H1 (cell line): ENCODE measurements around the gene MED23. TPM values are rescaled to one million over a fixed set of nuclear protein-coding genes. Genes with fewer than 3 reads are reported as not detected.

Source experiments
- CTCF ChIA-PET: fragments of 300-600 bp; sonication (Branson Sonifier 250); formaldehyde crosslinking; loops from one replicate; lab custom pipeline; 2021; ENCODE audit not compliant: partially characterized antibody; lab: Charles Lee
- POLR2A ChIA-PET: fragments of 300-600 bp; sonication (Branson Sonifier 250); formaldehyde crosslinking; loops from one replicate; lab custom pipeline; 2021; ENCODE audit warnings: inconsistent platforms; ENCODE audit not compliant: partially characterized antibody; lab: Charles Lee
- DNase-seq, 2 experiments: peaks; one replicate each; pipeline versions ENCODE4 v3.0.0 to v3.0.0-alpha.2; 2010 to 2022; ENCODE audit warnings: low spot score in 2 of 2, low read depth in 1 of 2, mixed read lengths in 1 of 2
- FAIRE-seq: peaks from 2 replicates; lab custom pipeline; 2011; peaks lifted over from hg19 to GRCh38; lab: Jason Lieb, UNC
- H2AFZ ChIP-seq: 2 replicates; pipeline ENCODE4 v1.8.1; 2012; ENCODE audit warnings: low read length, inconsistent platforms
- H2AK5ac ChIP-seq: 2 replicates; pipeline ENCODE4 v1.6.1; 2013; ENCODE audit warnings: low read depth, low read length
- H2BK120ac ChIP-seq: replicated peaks from 2 replicates; pipeline ENCODE3; 2013; ENCODE audit warnings: low read depth, low read length, inconsistent platforms
- H2BK12ac ChIP-seq: 2 replicates; pipeline ENCODE4 v1.6.1; 2013; ENCODE audit warnings: low read depth, low read length
- H2BK15ac ChIP-seq: 2 replicates; pipeline ENCODE4 v1.6.1; 2013; ENCODE audit warnings: low read length
- H2BK20ac ChIP-seq: 2 replicates; pipeline ENCODE4 v1.6.1; 2013; ENCODE audit warnings: low read length
- H2BK5ac ChIP-seq: 2 replicates; pipeline ENCODE4 v1.6.1; 2013; ENCODE audit warnings: low read depth, low read length
- H3K14ac ChIP-seq: 2 replicates; pipeline ENCODE4 v1.6.1; 2013; ENCODE audit warnings: inconsistent platforms; ENCODE audit not compliant: insufficient read length
- H3K18ac ChIP-seq: 2 replicates; pipeline ENCODE4 v1.6.1; 2013; ENCODE audit warnings: low read length; ENCODE audit errors: extremely low read depth
- H3K23ac ChIP-seq: 2 replicates; pipeline ENCODE4 v1.6.1; 2013; ENCODE audit warnings: inconsistent platforms; ENCODE audit not compliant: insufficient read length
- H3K23me2 ChIP-seq: 2 replicates; pipeline ENCODE4 v1.6.1; 2013; ENCODE audit warnings: low read depth, low read length
- H3K27ac ChIP-seq: 2 replicates; pipeline ENCODE4 v1.6.1; 2011; ENCODE audit warnings: low read depth, low read length, inconsistent platforms
- H3K27me3 ChIP-seq, 4 experiments: replicated peaks in 1 of 4; 1 replicate in 1 of 4; 2 replicates in 3 of 4; pipeline versions ENCODE4 v1.6.1 to v1.8.1; 2011 to 2013; ENCODE audit warnings: low read length in 3 of 4, mild to moderate bottlenecking in 3 of 4, inconsistent platforms in 2 of 4, mixed read lengths in 2 of 4, moderate library complexity in 1 of 4; ENCODE audit not compliant: control insufficient read depth in 3 of 4, insufficient read depth in 3 of 4; ENCODE audit errors: extremely low read depth in 1 of 4
- H3K36me3 ChIP-seq, 4 experiments: 2 replicates each; pipeline versions ENCODE4 v1.6.1 to v1.8.1; 2011 to 2013; ENCODE audit warnings: mild to moderate bottlenecking in 4 of 4, low read length in 3 of 4, moderate library complexity in 2 of 4, control low read depth in 1 of 4, inconsistent platforms in 1 of 4; ENCODE audit not compliant: insufficient read depth in 4 of 4, control insufficient read depth in 2 of 4
- H3K4ac ChIP-seq: replicated peaks from 2 replicates; pipeline ENCODE3; 2013; ENCODE audit warnings: low read length, low read depth, mixed read lengths, inconsistent platforms; ENCODE audit not compliant: insufficient read length
- H3K4me1 ChIP-seq, 4 experiments: replicated peaks in 1 of 4; 1 replicate in 1 of 4; 2 replicates in 3 of 4; pipeline versions ENCODE4 v1.6.1 to v1.8.1; 2011 to 2013; ENCODE audit warnings: low read length in 3 of 4, inconsistent platforms in 2 of 4, mixed read lengths in 1 of 4; ENCODE audit not compliant: insufficient read depth in 4 of 4, control insufficient read depth in 3 of 4
- H3K4me2 ChIP-seq, 2 experiments: 2 replicates each; pipeline versions ENCODE4 v1.6.1 to v1.8.1; 2011 to 2013; ENCODE audit warnings: low read depth in 2 of 2, low read length in 2 of 2, control low read depth in 1 of 2, inconsistent platforms in 1 of 2, mild to moderate bottlenecking in 1 of 2; ENCODE audit not compliant: insufficient read depth in 1 of 2
- H3K4me3 ChIP-seq, 4 experiments: fragments of 200-600, 300-600 bp in 1 of 4; sonication (generic), shearing (Covaris generic), sonication (Bioruptor Twin) in 1 of 4; 2 replicates each; pipeline versions ENCODE4 v1.5.1 to v1.8.1; 2011 to 2016; ENCODE audit warnings: low read length in 4 of 4, low read depth in 3 of 4, control low read depth in 2 of 4, inconsistent platforms in 2 of 4, mild to moderate bottlenecking in 2 of 4, mixed read lengths in 1 of 4, moderate library complexity in 1 of 4; ENCODE audit not compliant: insufficient read depth in 2 of 4; ENCODE audit errors: extremely low read depth in 1 of 4
- H3K56ac ChIP-seq: replicated peaks from 2 replicates; pipeline ENCODE3; 2013; ENCODE audit warnings: low read depth, mild to moderate bottlenecking, mixed read lengths, low read length, inconsistent platforms; ENCODE audit not compliant: insufficient read length
- H3K79me1 ChIP-seq: 2 replicates; pipeline ENCODE4 v1.6.1; 2013; ENCODE audit warnings: low read depth, low read length, control low read depth
- H3K79me2 ChIP-seq, 2 experiments: 2 replicates each; pipeline versions ENCODE4 v1.6.1 to v1.8.1; 2012 to 2013; ENCODE audit warnings: low read length in 2 of 2, mild to moderate bottlenecking in 2 of 2, inconsistent platforms in 1 of 2; ENCODE audit not compliant: insufficient read depth in 2 of 2, control insufficient read depth in 1 of 2
- H3K9ac ChIP-seq, 4 experiments: replicated peaks in 1 of 4; 1 replicate in 1 of 4; 2 replicates in 3 of 4; pipeline versions ENCODE4 v1.6.1 to v1.8.1; 2011 to 2013; ENCODE audit warnings: low read depth in 3 of 4, low read length in 3 of 4, control low read depth in 2 of 4, mild to moderate bottlenecking in 2 of 4, moderate library complexity in 2 of 4, inconsistent platforms in 1 of 4; ENCODE audit errors: extremely low read depth in 1 of 4
- H3K9me3 ChIP-seq, 2 experiments: 2 replicates each; pipeline versions ENCODE4 v1.6.1 to v1.8.1; 2012 to 2013; ENCODE audit warnings: mild to moderate bottlenecking in 2 of 2, moderate library complexity in 2 of 2, control low read depth in 1 of 2, inconsistent platforms in 1 of 2, low read depth in 1 of 2, low read length in 1 of 2, mixed read lengths in 1 of 2; ENCODE audit not compliant: insufficient read depth in 2 of 2
- H4K20me1 ChIP-seq, 2 experiments: replicated peaks in 1 of 2; 2 replicates each; pipeline versions ENCODE3 to v1.8.1; 2011 to 2013; ENCODE audit warnings: inconsistent platforms in 2 of 2, low read length in 2 of 2, mild to moderate bottlenecking in 1 of 2; ENCODE audit not compliant: insufficient read depth in 2 of 2, control insufficient read depth in 1 of 2
- H4K5ac ChIP-seq: 2 replicates; pipeline ENCODE4 v1.6.1; 2013; ENCODE audit warnings: low read length, low read depth, mixed read lengths, inconsistent platforms; ENCODE audit not compliant: insufficient read length
- H4K8ac ChIP-seq: 2 replicates; pipeline ENCODE4 v1.8.0; 2013; ENCODE audit warnings: mild to moderate bottlenecking, moderate library complexity, low read length, inconsistent platforms; ENCODE audit not compliant: insufficient read depth; ENCODE audit errors: extremely low read depth
- H4K91ac ChIP-seq: replicated peaks from 2 replicates; pipeline ENCODE3; 2013; ENCODE audit warnings: low read length, mixed read lengths, inconsistent platforms; ENCODE audit not compliant: insufficient read length
- CBX5 ChIP-seq: fragments of 300-800, 300-1000 bp; sonication (generic); IDR thresholded peaks from 2 replicates; pipeline ENCODE4 v1.7.1; 2016; ENCODE audit warnings: antibody characterized with exemption, low read length, low read depth
- NRF1 ChIP-seq: IDR thresholded peaks from 2 replicates; pipeline ENCODE4 v1.6.1; 2011; ENCODE audit warnings: mild to moderate bottlenecking, low read depth, low read length, improper control_type of control experiment
- POLR2AphosphoS5 ChIP-seq: IDR thresholded peaks from 2 replicates; pipeline ENCODE4 v1.6.1; 2011; ENCODE audit warnings: low read depth, low read length
- TAF7 ChIP-seq: optimal IDR thresholded peaks from 2 replicates; pipeline ENCODE3; 2011; ENCODE audit warnings: low read depth, mild to moderate bottlenecking, inconsistent platforms, low read length, moderate library complexity, borderline replicate concordance
- TBP ChIP-seq: IDR thresholded peaks from 2 replicates; pipeline ENCODE4 v1.6.1; 2011; ENCODE audit warnings: low read depth, low read length, improper control_type of control experiment
- WGBS, 2 experiments: shearing (Covaris generic) in 1 of 2; methylation state at CpG; one replicate each; pipeline versions ENCODE4 v1.1.6 to v1.1.7; 2013 to 2015; ENCODE audit warnings: low lambda C conversion rate in 2 of 2, mixed read lengths in 2 of 2, inconsistent platforms in 1 of 2, low coverage in 1 of 2, missing lambda C conversion rate in 1 of 2; ENCODE audit not compliant: insufficient replicate concordance in 2 of 2, insufficient coverage in 1 of 2, insufficient read length in 1 of 2; ENCODE audit errors: extremely low coverage in 1 of 2, missing lambda C conversion rate in 1 of 2; 5-methylcytosine and 5-hydroxymethylcytosine counted together
- polyA plus RNA-seq, 7 experiments: library from polyadenylated mRNA; depleted of rRNA in 3 of 7; stranded (reverse) in 5 of 7; unstranded in 2 of 7; fragments of >200 nt in 5 of 7; fragments of 200-250 nt in 2 of 7; gene quantifications; 1 replicate in 5 of 7; 2 replicates in 1 of 7; 4 replicates in 1 of 7; pipeline versions ENCODE4 v1.2.1 to v1.2.3, GENCODE V29; 2011 to 2013; ENCODE audit warnings: missing spikeins in 2 of 7, mixed read lengths in 2 of 7
- total RNA-seq: library from RNA; stranded (reverse); fragmentation: NEBNext Ultra II Directional; extraction: Animal tissue kit (Norgen Biotek cat#: 25700); gene quantifications from 2 replicates; pipeline ENCODE4 v1.2.1, GENCODE V29; 2021
- TF ChIP-seq, protein P1 (sequence below), 3 experiments: IDR thresholded peaks; 1 replicate in 2 of 3; 2 replicates in 1 of 3; pipeline versions ENCODE4 v1.5.1 to v1.6.1; 2011; ENCODE audit warnings: low read length in 3 of 3, mild to moderate bottlenecking in 3 of 3, inconsistent platforms in 2 of 3, low read depth in 1 of 3, moderate library complexity in 1 of 3; ENCODE audit not compliant: insufficient read depth in 1 of 3; ENCODE audit errors: control extremely low read depth in 1 of 3

The MED23 gene
- total and polyA plus RNA-seq, 2 of the 8 experiments (the other 6 are each of a cell fraction or from before 2014, with no cell fraction given): 10.5 to 13.0 TPM

DNA sequence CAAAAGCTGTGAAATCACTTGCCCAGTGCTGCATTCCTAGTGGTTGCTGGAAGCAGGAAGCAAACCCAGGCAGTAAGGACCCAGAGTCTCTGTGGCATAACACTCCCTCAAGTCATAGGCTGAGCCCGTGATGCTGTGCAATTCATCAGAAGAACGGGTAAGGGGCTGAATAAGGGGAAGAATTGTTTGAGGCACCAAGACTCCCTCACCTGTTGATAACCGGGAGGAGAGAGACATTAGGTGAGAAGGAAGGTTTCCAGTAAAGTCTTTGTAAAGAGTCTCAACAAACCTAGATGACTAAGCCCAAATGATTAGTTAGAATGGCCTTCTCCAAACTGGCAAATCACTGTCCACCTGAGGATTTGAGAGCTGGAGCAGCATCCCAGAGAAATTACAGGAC is 27.3 kb upstream of the MED23 start:
- H3K23ac ChIP-seq: no peak overlapping the region
- no peaks in the 10 kb centered on the region; a peak in 1 of 7 replicates for H3K27me3 ChIP-seq
- H3K4me2 ChIP-seq: no peak overlapping the region
- no peaks in the 10 kb centered on the region for H3K9me3 ChIP-seq
- no peaks in the 10 kb centered on the region for H3K79me2 ChIP-seq
- H3K4me1 ChIP-seq: no peaks in the 10 kb centered on the region
- no peak overlapping the region for H3K4ac ChIP-seq
- CTCF ChIA-PET: interaction anchor here (0.9 to 4.5 kb wide), 5 partner anchors 8 to 55 kb away, joined by 3 to 21 read pairs (median 3); partner anchors contain the start of gene MED23
- no peak overlapping the region for H2BK12ac ChIP-seq
- H3K36me3 ChIP-seq: no peaks in the 10 kb centered on the region
- DNase-seq (no peak), FAIRE-seq (no peak)
- no peak overlapping the region for H4K91ac ChIP-seq
- H3K18ac ChIP-seq: no peak overlapping the region
- POLR2A ChIA-PET: interaction anchor here (1.0 kb wide), 1 partner anchor 12 kb away, joined by 3 read pairs; no protein-coding TSS in a partner anchor
- no peak overlapping the region for H4K8ac ChIP-seq
- no peak overlapping the region for H3K56ac ChIP-seq
- no peak overlapping the region for H2AK5ac ChIP-seq
- no peaks in the 10 kb centered on the region for H4K20me1 ChIP-seq
- no peak overlapping the region for H3K9ac ChIP-seq
- H2AFZ ChIP-seq: no peak overlapping the region
- H3K27ac ChIP-seq: no peak overlapping the region
- H2BK120ac ChIP-seq: no peak overlapping the region
- H2BK5ac ChIP-seq: no peak overlapping the region
- no peak overlapping the region for H4K5ac ChIP-seq
- WGBS, 2 experiments: 92% methylated on average over 3 of the region's 3 CpGs; no CpG with 5 or more reads in 1 of the 2 experiments
- no peak overlapping the region for H2BK15ac ChIP-seq
- H3K14ac ChIP-seq: no peak overlapping the region
- H3K79me1 ChIP-seq: no peaks in the 10 kb centered on the region
- no peak overlapping the region for H2BK20ac ChIP-seq
- no peak overlapping the region for H3K4me3 ChIP-seq
- H3K23me2 ChIP-seq: no peaks in the 10 kb centered on the region
- TF ChIP-seq TAF7: no peak
- TF ChIP-seq CBX5: no peak
- no peak for TF ChIP-seq NRF1
- TF ChIP-seq TBP: no peak
- TF ChIP-seq, protein P1, sequence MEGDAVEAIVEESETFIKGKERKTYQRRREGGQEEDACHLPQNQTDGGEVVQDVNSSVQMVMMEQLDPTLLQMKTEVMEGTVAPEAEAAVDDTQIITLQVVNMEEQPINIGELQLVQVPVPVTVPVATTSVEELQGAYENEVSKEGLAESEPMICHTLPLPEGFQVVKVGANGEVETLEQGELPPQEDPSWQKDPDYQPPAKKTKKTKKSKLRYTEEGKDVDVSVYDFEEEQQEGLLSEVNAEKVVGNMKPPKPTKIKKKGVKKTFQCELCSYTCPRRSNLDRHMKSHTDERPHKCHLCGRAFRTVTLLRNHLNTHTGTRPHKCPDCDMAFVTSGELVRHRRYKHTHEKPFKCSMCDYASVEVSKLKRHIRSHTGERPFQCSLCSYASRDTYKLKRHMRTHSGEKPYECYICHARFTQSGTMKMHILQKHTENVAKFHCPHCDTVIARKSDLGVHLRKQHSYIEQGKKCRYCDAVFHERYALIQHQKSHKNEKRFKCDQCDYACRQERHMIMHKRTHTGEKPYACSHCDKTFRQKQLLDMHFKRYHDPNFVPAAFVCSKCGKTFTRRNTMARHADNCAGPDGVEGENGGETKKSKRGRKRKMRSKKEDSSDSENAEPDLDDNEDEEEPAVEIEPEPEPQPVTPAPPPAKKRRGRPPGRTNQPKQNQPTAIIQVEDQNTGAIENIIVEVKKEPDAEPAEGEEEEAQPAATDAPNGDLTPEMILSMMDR (IDR thresholded peaks at IDR 0.05; ENCODE audit: control extremely low read depth in 1 of 3, insufficient read depth in 1 of 3, low read depth in 1 of 3, low read length in 3 of 3): no peak
- no peak for TF ChIP-seq POLR2AphosphoS5
